ENCODE measurements around the gene CGGBP1.
"Not testable (repeated sequence)": the region's sequence is repeated elsewhere in the genome, so short reads cannot be mapped to it uniquely, and the experiment has no call there.

CGGBP1 gene

GRCh38 chr3:88034491-88035275 lies 24.1 kb downstream of the CGGBP1 start:
- no peak for DNase-seq (ENCODE audit: low read depth)

GRCh38 chr3:88033808-88034207 lies 25.0 kb downstream of the CGGBP1 start:
- DNase-seq (ENCODE audit: low read depth): no peak

GRCh38 chr3:88033079-88033478 lies 25.7 kb downstream of the CGGBP1 start:
- DNase-seq (ENCODE audit: low read depth): no peak

GRCh38 chr3:88032245-88032644 lies 26.6 kb downstream of the CGGBP1 start:
- DNase-seq (ENCODE audit: low read depth): peak; percentile 10

- DNase-seq (ENCODE audit: low read depth): peak; percentile 31
Observed at GRCh38 chr3:88031642-88032077, 27.1 kb downstream of the CGGBP1 start.

GRCh38 chr3:88030210-88030609 lies 28.6 kb downstream of the CGGBP1 start:
- no peak for DNase-seq (ENCODE audit: low read depth)

GRCh38 chr3:88028876-88029275 lies 29.9 kb downstream of the CGGBP1 start:
- no peak for DNase-seq (ENCODE audit: low read depth)

GRCh38 chr3:88025001-88025552 lies 33.7 kb downstream of the CGGBP1 start:
- DNase-seq (ENCODE audit: low read depth): no peak

GRCh38 chr3:88019024-88019423 lies 39.8 kb downstream of the CGGBP1 start:
- no peak for DNase-seq (ENCODE audit: low read depth)

GRCh38 chr3:88015656-88016055 lies 43.1 kb downstream of the CGGBP1 start:
- DNase-seq (ENCODE audit: low read depth): not testable (repeated sequence)

GRCh38 chr3:88013592-88013991 lies 45.2 kb downstream of the CGGBP1 start:
- DNase-seq (ENCODE audit: low read depth): no peak

- no peak for DNase-seq (ENCODE audit: low read depth)
Observed at GRCh38 chr3:88010810-88011209, 48.0 kb downstream of the CGGBP1 start.

GRCh38 chr3:88009066-88009465 lies 49.7 kb downstream of the CGGBP1 start:
- DNase-seq (ENCODE audit: low read depth): no peak

- DNase-seq (ENCODE audit: low read depth): peak; percentile 24
Observed at GRCh38 chr3:88005066-88005465, 53.7 kb downstream of the CGGBP1 start.

GRCh38 chr3:88003115-88003755 lies 55.6 kb downstream of the CGGBP1 start:
- DNase-seq (ENCODE audit: low read depth): peak; percentile 39

- no peak for DNase-seq (ENCODE audit: low read depth)
Observed at GRCh38 chr3:88002448-88002847, 56.4 kb downstream of the CGGBP1 start.
